ENCODE data around the gene RHCE.

GRCh38 chr1:25343872-25344271 is 76.8 kb downstream of the RHCE start:
- no peak for TF ChIP-seq POLR2AphosphoS5 (IDR thresholded peaks at IDR 0.05; ENCODE audit: low read depth, low read length)
- TF ChIP-seq POLR2A (IDR thresholded peaks at IDR 0.05; ENCODE audit: low read depth, low read length) = no peak
- no peak for TF ChIP-seq TAF1 (IDR thresholded peaks at IDR 0.05; ENCODE audit: low read depth, low read length)
- TF ChIP-seq SPI1 (IDR thresholded peaks at IDR 0.05; ENCODE audit: low read depth, low read length) = no peak

All from GM12891 (cell line).